Activated T-helper 1 cell treated with anti-CD3 and anti-CD28 coated beads, Interleukin-2, amount 50 U/mL, for 16 hours (primary cell): ENCODE data around the gene MPV17L.
A peak's percentile ranks its signal among the peaks of the same experiment; 100 is the strongest.
"Not testable (repeated sequence)": the region's sequence is repeated elsewhere in the genome, so short reads cannot be mapped to it uniquely, and the experiment has no call there.

Experiments used
- DNase-seq, 2 donors: peaks; one replicate each; pipeline ENCODE4 v3.0.0-alpha.2; 2020; ENCODE audit warnings: low read depth in 1 of 2, low spot score in 1 of 2

The MPV17L gene

DNA sequence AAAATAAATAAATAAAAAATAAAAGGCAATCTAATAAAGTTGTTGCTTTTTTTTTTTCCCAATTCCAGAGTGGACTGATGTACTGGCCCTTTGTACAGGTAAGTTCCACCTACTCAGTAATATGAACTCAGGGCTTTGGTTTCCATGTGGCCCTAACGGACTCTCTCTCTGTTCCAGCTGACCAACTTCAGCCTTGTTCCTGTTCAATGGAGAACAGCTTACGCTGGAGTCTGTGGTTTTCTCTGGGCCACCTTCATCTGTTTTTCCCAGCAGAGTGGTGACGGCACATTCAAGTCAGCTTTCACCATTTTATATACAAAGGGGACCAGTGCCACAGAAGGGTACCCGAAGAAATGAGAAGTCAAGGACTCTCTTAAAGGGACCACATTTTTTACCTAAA lies 12.2 kb downstream of the MPV17L start:
- not testable (repeated sequence) for DNase-seq

DNA sequence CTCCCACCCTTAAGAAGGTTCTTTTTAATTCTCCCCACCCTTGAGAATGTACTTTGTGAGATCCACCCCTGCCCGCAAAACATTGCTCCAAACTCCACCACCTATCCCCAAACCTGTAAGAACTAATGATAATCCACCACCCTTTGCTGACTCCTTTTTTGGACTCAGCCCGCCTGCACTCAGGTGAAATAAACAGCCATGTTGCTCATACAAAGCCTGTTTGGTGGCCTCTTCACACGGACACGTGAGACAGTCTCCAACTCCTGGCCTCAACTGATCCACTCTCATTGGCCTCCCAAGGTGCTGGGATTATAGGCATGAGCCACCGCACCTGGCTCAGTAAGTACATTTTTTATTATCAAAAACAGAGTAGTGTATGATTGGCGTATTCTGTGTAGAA lies 13.9 kb downstream of the MPV17L start:
- DNase-seq, result not testable (repeated sequence)

DNA sequence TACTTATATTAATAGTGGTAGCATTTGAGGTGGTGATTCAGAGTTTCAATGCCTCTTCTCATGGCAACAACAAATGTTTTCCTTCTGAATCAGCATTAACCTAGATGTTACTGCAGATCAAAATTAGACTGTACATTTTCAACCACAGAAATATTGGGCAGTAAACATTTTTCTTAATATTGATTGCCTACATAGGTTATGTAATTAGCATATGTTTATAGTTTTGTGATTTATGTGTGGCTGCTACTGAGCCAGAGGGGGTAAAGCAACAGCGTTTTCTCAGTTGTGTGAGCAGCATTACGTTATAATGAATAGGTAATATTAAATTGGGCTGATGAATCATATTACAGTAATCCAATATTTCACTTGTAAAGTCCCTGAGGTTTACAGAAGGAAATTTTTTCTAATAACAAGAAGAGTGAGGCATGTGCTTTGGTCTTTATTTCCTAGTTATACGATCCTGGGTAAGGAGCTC lies 20.0 kb downstream of the MPV17L start:
- no peak for DNase-seq

DNA sequence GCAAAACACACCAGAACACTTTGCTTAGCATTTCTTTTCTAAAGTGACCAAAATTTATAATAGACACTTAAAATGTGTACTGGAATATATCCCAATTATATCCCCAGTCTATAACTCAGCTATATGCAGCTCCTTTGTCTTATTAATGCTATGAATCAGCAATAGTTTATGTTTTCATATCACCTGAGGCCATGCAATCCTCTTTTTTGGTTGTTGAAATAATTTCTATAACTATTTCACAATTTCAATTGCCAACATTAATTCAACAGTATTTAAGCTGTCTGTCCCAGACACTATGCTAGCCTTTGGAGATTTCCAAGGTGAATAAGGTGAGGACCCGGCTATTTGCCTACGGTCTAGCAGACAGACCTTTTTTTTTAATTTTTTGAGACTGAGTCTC lies 21.6 kb downstream of the MPV17L start:
- no peak for DNase-seq

DNA sequence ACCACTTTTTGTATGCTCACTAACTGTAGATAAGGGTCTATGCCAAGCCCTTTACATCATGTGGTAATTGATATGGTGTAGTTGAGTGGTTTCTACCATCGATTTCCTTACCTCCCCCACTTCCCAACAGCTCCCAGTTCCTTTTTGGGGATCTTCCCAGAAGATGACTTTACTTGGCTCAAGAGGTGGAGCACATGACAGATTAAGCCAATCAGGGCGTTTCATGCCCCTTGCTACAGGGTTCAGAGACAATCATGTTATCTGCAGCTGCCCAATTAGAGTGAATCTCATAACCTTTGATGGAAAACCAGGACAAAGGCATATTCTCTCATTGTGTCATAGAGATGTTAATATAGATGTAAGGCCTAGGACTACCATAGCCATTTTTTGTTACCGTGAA lies 22.7 kb downstream of the MPV17L start:
- no peak for DNase-seq

DNA sequence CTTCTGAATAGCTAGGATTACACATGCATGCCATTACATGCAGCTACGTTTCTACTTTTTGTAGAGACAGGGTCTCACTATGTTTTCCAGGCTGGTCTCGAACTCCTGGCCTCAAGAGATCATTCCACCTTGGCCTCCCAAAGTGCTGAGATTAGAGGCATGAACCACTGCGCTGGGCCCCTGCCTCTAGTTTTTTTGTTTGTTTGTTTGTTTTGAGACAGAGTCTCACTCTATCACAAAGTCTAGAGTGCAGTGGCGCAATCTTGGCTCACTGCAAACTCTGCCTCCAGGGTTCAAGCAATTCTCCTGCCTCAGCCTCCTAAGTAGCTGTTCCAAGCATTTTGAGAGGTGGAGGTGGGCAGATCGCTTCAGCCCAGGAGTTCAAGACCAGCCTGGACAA lies 26.1 kb downstream of the MPV17L start:
- DNase-seq, result not testable (repeated sequence)

DNA sequence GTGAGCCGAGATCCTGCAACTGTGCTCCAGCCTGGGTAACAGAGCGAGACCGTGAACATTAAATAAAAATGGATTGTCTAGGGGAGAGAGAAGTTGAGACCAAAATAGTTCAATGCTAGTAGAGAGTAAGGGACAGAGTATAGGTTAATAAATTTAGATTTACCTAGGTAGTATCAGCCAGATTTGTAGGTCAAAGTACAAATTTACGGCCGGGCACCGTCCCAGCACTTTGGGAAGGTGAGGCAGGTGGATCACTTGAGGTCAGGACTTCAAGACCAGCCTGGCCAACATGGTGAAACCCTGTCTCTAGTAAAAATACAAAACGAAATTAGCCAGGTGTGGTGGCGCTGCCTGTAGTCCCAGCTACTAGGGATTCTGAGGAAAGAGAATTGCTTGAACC lies 26.7 kb downstream of the MPV17L start:
- DNase-seq, result no peak

DNA sequence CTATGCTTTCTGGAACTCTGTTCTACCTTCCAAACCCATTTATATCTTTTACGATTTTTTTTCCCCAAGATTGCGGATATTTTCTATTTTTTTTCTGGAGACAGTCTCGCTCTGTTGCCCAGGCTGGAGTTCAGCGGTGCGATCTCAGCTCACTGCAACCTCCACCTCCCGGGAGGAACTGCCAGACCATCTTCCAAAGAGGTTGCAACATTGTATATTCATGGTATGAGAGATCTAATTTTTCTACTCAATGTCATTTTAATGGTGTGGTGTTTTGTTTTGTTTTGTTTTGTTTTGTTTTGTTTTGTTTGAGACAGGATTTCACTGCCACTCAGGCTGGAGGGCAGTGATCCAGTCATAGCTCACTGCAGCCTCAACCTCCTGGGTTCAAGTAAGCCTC lies 30.3 kb downstream of the MPV17L start:
- no peak for DNase-seq

DNA sequence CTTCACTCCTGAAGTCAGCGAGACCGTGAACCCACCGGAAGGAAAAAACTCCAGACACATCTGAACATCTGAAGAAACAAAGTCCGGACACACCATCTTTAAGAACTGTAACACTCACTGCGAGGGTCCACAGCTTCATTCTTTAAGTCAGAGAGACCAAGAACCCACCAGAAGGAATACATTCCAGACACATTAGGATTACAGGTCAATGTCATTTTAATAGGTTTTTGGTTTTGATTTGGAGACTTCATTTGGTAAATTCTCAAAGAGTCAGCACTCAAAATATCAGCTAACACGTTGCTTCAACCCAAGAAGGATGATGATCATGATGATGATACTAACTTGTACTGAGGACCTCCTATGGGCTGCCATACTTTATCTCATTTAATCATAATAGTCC lies 31.2 kb downstream of the MPV17L start:
- DNase-seq, result no peak

DNA sequence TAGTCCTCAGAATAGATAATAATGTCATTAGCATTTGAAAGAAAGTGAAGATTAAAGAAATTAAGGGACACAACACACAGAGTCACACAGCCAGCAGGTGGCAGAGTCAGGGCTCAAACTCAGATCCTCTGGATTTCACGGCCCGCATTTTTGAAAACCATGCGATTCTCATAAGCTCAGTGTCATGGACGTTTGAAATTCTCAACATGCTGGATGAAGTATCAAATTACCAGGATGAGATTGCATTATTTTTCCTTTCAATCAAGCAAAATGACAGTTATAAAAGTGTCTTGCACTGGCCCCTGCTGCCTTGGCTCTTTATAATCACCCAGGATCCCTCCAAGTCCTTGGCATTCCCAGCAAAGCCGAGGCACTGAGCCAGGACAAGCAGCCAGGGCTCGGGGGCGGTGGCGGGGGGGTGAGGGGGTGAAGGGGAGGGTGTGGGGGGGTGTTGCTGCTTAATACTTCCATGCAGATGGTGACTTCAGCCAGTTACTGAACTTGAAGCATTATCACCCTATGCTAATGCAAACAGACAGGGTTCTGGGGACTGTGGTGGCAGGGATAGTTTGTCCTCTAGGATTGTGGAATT lies 32.2 kb downstream of the MPV17L start:
- DNase-seq, result peak; percentile 21 to 27

DNA sequence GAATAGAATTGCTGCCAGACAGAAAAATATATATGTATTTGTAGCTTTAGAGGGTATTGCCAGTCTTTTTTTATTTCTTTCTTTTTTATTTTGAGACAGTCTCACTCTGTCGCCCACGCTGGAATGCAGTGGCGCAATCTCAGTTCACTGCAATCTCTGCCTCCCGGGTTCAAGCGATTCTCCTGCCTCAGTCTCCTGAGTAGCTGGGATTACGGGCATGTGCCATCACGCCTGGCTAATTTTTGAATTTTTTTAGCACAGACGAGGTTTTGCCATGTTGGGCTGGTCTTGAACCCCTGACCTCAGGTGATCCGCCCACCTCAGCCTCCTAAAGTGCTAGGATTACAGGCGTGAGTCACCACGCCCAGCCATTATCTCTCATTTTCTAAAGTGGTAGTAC lies 35.3 kb downstream of the MPV17L start:
- DNase-seq, result not testable (repeated sequence)

DNA sequence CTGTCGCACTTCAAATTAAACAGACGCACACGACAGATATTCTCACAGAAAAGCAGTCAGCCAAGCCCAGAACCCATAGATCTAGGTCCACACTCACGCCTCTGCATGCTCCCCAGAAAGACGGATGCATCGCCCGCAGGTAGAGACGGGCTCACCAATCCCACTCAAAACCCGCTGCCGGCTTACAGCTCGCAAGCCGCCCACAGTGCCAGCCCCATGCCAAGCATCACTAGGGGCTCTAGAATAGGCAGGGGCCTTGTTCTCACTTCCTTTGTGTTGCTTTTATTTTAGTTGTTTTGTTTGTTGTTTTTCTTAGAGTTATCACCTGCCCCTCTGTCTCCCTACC lies 38.5 kb downstream of the MPV17L start:
- no peak for DNase-seq

DNA sequence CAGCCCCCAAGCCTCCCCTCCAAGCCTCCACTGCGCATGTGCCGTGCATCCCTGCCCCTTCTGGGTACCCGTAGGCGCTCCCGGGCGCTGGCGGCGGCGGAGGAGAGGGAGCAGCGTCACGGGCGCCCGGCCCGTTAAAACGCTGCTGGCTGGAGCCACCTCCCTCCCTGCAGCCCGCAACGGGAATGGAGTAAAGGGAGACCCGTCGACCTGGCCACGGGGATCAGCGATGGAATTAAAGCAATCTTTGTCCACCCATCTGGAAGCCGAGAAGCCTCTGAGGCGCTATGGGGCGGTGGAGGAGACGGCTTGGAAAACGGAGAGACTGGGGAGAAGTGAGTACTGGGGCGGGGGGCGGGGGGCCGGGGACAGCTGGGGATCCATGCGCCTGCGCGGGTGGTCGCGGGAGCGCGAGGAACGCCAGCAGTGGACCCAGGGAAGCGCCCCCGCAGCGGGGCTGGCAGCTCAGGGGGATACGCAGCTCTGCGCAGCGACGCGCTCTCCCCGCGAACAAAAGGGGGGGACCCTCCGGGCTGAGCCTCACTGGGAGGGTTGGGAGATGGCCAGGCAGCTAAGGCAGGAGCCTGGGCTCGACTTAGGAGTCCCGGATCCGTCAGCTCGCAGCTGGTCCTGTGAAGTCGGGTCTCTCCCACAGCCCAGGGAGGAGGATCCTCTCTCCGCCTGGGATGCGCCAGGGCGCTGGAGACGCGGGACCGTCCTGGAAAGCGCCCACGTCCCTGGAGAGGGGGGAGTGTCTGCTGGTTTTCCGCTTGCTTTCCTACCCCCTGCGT lies 39.1 kb downstream of the MPV17L start, which contains the start of gene BMERB1:
Gene BMERB1 (plus strand): TSS at position 164 of the 791 bp plus-strand sequence. CDS start 66 bp downstream, at position 230.
- peak; percentile 6 to 9 for DNase-seq

DNA sequence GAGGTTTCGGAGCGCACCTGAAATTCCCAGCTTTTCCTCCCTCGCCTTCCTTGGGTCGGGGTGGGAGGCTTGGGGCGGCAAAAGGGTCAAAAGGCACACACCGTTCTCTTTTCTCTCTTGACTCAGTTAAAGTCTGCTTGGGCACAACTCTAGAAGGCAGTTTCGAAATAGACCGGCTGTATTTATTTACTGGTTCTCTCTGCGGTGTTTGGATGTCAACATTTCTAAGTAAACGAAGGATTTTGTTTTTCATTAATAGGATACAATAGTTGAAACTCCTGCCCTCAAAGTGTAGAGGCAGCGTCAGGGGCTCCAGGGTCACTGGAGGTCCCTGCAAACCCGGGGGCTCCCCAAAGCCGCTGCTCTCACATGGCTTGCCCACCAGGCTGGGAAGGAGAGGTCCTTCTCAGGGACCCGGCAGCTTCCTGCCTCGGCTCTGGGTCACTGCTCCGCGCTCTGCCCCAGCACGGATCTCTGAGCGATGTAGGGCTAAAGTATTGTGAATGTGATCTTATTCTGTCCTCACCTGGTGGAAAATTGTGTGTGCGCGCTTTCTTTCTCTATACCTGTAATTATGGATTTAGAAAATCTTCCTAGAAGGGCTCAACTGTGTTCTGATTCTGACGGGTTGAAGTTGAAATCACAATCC lies 39.8 kb downstream of the MPV17L start:
- DNase-seq, result no peak

DNA sequence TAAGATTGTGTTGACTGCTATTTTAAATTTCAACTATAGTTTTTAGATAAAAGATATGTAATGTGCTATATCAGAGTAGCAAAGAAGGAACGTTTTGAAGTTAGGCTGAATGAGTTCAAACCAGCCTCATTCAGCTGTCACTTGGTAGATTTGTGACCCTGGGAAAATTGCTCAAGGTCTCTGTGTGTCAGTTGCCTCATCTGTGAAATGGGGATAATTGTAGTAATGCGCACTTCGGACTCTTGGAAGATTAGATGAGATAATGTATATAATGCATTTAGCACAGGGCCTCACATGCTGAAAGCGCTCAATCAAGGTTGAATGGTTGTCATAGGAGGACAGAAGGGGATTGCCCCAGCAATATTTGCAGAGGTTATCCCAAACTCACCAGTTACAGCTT lies 43.5 kb downstream of the MPV17L start:
- DNase-seq, result no peak

DNA sequence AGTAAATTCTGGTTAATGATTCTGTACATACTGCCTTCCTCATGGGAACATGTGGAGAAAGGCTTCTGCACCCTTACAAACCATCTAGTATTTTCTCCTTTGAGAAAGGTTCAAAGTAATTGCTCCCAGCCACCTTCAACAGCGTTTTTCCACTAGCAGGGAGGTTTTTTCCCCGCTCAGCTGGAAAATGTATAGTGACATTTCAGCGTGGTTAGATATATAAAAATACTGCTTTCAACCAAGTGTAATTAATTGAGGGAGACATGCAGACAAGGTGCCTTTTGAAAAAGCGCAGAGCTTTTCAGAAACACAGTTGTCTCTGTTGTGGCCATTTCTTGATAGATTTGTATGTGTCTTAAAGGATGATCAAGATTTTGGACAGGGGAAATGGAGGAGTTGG lies 44.0 kb downstream of the MPV17L start:
- no peak for DNase-seq

DNA sequence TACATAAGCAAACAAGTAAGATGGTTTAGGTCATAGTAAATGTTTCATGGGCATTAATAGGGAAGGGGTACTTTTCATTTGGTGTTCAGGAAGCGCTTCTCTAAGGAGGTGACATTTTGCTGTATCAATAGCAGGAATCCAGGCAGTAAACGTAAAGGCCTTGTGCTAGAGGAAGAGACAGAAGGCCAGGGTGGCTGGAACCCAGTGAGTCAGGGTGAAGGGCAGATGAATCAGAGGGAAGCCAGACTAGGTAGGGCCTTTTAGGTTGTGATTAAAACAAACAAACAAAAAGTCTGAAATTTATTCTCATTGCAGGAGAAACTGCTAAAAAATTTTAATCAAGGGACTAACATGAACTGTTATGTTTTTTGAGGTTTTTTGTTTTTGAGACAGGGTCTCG lies 45.3 kb downstream of the MPV17L start:
- no peak for DNase-seq

DNA sequence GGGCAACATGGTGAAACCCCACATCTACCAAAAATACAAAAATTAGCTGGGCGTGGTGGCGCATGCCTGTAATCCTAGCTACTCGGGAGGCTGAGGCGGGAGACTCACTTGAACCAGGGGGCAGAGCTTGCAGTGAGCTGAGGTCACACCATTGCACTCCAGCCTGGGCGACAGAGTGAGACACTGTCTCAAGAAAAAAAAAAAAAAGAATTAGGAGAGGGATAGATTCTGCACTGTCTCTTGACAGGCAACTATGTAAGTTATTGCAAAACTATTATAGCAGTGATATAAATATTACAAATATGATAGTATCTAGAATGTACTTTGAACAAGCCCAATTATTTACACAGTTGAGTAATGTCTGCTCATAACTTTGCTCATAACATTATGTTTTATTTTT lies 46.6 kb downstream of the MPV17L start:
- DNase-seq, result not testable (repeated sequence)

DNA sequence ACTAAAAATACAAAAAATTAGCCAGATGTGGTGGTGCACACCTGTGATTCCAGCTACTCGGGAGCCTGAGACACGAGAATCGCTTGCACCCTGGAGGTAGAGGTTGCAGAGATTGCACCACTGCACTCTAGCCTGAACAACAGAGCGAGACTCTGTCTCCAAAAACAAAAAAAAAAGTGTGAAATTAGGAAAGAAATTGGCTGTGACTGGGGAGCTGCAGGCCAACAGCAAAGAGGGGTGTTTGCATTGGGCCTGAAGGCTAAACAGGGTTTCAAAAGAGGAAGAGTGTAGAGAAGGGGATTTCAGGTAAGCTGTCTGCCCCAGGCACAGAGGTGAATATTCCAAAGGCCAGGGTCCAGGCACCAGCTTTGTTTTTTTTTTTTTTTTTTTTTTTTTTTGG lies 48.2 kb downstream of the MPV17L start:
- no peak for DNase-seq

DNA sequence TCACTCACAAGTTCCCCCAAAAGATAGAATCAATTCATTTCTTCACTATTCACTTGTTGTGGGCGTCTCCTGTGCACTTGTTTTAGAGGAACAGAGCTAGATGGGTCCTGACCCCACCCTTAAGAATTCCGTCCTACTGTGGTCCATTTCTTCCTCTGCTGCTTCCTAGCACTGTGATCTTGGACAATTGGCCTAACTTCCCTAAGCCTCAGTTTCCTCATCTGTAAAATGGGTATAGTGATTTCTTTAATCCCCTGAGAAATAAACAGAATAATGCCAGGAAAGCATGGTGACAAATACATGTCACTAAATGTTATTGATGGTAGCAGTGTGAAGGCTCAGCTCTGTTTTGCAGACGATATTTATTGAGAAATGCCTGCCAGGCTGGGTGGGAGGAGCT lies 48.7 kb downstream of the MPV17L start:
- no peak for DNase-seq

DNA sequence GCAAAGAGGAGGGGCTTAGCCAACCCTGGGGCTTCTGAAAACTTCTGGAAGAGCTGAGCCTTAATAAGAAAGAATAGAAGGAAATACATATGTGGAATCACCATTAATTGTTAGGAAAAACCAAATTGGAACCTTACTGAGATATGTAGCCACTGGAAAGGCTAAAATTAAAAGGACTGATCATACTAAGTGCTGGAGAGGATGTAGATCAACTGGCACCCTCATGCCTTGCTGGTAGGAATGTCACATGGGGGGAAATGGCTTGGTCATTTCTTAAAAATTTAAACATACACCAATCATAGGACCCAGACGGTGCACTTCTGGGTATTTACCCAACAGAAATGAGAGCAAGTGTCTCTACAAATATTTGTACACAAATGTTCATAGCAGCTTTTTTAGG lies 49.9 kb downstream of the MPV17L start:
- DNase-seq, result no peak

DNA sequence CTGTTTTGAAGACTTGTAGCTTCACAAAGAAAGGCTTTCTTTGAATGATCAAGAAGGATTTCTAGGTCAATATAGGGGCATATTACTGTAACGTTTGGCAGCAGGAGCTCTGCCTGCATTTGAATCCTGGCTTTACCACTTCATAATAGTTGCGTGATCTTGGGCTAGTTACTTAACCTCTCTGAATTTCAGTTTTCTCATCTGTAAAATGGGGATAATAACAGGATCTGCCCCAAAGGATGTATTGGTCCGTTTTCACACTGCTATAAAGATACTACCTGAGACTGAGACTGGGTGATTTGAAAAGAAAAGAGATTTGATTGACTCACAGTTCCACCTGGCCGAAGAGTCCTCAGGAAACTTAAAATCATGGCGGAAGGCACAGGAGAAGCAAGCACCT lies 51.3 kb downstream of the MPV17L start:
- DNase-seq, result no peak
